ENCODE results near the gene SLC25A18.
"Not testable (repeated sequence)": the region's sequence is repeated elsewhere in the genome, so short reads cannot be mapped to it uniquely, and the experiment has no call there.

SLC25A18 gene, protein sequence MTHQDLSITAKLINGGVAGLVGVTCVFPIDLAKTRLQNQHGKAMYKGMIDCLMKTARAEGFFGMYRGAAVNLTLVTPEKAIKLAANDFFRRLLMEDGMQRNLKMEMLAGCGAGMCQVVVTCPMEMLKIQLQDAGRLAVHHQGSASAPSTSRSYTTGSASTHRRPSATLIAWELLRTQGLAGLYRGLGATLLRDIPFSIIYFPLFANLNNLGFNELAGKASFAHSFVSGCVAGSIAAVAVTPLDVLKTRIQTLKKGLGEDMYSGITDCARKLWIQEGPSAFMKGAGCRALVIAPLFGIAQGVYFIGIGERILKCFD

DNA sequence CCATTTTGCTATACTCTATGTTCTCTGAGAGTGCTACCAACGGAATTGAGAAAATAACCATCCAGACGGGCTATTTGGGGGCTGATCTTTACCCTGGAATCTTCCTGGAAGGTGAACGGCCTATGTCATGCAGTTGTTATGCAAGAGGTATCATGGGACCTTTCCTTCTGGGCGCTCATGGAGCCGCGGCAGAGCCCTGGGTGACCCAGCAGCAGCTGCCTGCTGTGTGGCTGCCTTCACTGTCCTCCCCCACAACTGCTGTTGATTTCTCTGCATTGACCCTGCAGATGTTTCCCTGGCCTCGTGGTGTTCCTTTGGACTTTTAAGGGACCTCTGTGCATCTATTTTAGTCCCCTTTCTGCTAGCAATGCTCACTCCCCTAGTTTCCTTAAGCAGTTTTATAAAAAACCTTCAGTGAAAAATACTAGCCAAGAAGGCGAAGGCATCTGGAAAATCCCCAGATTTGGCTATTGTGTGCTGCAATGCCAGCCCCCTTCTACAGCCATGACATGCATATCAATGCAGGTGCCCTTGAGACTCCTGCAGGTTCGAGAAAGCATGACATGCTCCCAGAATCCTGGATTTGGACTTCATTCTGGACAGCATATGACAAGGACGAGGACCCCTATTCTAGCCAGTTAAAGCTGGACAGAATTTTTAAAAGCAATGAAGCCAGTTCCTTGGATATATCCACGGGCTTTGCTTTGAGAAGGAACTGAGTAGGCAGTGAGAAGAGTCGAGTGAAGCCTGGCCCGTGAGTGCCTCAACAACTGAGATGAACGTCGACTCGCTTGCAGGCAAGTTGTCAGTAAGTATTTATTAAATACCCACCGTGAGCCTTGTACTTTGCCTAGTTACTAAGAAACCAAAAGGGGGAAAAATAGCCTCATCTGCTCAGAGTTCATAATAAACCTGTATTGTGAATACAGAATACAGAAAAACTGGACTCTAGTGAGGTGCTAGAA, at the start of gene SLC25A18:
Gene SLC25A18, plus strand, starts transcription at position 593 of the 965 bp plus-strand sequence. CDS start 16,447 bp downstream, outside the sequence.
- ATAC-seq: no peak

DNA sequence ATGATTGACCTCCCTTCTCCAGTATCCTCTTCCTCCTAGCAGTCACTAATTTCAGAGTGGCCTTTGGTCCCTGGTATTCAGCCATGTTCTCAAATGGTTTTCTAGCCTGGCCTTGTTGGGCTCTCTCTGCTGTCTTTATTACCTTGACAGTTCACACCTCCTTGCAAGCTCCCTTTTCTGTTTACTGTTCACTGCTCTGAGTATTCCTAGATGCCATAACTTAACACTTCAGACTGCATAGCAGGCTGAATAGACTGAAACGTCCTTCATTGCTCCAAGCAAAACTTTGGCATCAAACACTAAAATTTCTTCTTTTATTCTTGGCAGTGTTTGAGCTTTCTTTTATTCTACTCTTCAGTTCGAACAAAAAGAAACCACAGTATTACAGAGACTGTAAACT, 49.7 kb upstream of the SLC25A18 start:
- no peak for ATAC-seq

DNA sequence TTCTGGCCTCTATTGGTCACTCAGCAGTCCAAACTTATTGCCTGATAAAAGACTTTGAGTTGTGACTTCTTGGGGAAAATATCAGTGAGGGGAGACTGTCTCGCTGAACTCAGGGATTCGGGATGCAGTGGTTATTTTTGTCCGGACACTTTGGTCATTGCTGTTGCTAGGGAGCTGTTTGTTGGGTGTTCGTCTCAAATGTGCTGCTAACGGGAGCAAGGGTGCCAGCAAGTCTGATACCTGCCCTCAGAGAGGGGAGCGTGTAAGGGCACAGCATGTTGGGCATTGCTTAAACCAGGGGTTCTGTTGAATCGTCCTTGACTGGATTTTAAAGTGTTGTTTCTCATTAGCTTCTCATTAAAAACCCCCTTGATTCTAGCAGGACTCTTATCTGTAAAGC, 49.2 kb upstream of the SLC25A18 start:
- no peak for ATAC-seq

DNA sequence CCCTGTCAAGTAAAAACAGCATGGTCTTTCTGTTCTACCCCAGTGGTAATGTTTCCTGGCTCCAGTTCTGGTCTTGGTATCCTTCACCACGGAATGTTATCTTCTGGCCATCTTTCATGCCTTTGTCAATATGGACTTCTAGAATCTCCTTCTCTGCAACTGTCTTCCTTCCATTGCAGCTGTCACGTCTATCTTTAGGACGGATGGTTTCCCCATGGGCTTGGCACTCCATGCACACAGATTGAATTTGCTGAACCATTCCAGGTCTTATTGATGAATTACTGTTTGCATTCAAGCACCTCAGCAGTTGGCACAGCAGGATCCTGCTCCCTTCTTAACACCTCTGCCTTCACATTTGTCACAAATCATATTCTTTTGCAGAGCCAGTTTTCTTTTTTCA, 44.9 kb upstream of the SLC25A18 start:
- no peak for ATAC-seq

DNA sequence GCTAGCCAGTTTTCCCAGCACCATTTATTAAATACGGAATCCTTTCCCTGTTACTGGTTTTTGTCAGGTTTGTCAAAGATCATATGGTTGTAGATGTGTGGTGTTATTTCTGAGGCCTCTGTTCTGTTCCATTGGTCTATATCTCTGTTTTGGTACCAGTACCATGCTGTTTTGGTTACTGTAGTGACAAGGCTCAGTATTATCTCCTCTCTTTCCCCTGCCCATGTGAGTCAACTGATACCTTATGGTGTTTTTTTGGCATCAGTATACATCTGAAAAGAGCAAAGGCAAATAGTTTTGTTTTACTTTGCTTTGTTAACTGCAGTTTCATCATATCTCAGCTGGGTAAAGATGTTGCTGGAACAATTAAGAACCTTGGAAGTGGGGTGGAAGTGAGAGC, 41.3 kb upstream of the SLC25A18 start:
- not testable (repeated sequence) for ATAC-seq

DNA sequence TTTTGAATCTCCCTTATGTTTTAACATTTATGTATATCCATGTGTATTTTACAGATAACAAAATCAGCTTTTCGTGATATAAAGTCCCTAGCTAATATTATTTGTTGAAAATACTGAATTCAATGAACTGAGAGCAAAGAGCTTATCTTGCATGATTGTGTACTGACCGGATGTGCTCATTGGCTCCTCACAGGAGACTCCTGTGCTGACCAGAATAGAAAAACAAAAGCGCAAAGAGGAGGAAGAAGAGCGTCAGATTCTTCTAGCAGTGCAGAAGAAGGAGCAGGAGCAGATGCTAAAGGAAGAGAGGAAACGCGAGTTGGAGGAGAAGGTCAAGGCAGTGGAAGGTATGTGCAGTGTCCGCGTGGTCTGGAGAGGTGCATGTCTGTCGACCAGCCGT, 39.4 kb upstream of the SLC25A18 start:
- ATAC-seq: no peak

DNA sequence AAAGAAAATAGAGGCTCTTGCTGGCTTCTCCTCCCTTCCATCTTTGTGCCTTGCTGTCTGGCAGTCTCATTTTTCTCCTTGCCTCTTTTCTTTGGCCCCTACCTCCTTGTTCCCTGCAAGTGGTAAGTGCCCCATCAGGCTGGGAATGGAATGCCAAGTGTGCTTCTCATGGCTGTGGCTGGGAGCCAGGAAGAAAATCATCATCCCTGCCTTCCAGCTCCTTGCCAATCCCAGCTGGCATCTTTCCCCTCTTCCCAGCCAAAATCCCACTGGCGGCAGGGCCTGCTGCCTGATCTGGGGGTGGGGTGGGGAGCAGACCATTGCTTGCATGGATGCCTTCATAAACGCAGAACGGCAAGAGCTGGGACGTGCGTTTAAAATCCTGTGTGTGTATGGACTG, 27.0 kb upstream of the SLC25A18 start:
- ATAC-seq: no peak

DNA sequence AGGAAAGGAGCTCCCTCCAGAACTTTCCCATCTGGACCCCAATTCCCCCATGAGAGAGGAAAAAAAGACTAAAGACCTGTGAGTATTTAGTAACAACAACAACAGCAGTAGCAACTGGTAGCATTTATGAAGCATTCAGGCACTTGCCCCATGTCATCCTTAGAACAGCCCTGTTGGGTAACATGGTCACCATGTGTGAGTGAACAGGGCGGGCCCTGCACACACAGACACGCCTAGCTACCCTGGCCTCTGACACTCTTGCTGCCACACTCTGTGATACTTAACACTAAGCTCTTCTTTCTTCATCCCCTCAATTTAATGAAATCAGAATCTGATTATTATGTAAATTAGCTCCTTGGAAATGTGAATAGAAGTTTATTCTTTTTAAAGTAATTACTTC, 26.1 kb upstream of the SLC25A18 start:
- ATAC-seq: no peak

DNA sequence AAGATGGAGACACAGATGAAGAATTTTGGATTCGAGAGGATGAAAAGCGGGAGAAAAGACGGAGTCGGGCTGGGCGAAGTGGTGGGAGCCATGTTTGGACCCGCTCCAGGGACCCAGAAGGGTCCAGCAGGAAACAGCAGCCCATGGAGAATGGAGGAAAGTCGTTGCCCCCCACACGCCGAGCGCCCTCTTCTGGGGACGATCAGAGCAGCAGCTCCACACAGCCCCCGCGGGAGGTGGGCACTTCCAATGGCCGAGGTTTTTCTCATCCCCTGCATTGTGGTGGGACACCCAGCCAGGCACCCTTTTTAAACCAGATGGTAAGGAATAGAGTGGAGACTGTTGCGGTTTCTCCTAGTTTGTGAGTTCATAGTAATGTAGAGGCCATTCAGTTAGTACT, 22.8 kb upstream of the SLC25A18 start:
- no peak for ATAC-seq

DNA sequence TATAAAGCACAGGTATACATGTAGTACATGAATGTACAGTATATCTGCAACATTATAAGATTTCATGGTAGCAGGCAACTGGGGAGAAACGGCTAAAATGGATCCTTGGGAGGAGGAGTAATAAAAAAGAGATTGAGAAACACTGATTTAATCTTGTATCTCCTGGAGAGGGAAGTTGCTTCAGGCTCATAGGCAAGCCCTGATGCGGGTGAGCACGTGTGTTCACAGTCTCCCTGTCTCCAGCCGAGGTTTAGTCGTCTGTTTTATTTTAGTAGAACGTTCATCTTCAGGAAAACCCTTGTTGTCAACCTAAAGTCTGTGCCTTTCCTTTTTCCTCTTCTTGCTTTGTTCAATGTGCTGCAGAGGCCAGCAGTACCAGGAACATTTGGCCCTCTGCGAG, 21.8 kb upstream of the SLC25A18 start:
- ATAC-seq: no peak

DNA sequence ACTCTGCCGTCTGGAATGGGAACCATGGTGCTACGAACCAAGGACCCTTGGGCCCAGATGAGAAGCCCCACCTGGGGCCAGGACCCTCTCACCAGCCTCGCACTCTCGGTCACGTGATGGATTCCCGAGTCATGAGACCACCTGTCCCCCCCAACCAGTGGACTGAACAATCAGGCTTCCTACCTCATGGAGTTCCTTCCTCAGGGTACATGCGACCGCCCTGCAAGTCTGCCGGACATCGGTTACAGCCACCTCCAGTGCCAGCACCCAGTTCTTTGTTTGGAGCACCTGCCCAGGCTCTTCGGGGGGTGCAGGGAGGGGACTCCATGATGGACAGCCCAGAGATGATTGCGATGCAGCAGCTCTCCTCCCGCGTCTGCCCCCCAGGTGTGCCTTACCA, 20.8 kb upstream of the SLC25A18 start:
- no peak for ATAC-seq

DNA sequence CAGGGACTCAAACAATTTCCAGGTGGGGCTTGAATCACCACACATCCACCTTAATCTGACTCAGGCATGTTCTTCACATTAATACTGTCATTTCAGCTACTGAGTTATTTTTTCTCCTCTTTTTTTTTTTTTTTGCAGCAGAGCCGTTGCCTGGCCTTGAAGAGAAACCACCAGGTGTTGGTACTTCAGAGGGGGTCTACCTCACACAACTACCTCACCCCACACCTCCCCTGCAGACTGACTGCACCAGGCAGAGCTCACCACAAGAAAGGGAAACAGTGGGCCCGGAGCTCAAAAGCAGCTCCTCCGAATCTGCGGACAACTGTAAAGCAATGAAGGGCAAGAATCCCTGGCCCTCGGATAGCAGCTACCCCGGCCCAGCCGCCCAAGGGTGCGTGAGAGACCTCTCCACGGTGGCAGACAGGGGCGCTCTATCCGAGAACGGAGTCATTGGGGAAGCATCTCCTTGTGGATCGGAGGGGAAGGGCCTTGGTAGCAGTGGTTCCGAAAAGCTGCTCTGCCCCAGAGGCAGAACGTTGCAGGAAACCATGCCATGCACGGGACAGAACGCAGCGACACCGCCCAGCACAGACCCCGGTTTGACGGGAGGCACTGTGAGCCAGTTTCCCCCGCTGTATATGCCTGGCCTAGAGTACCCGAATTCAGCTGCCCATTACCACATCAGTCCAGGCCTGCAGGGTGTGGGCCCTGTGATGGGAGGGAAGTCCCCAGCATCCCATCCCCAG, 15.1 kb upstream of the SLC25A18 start:
- ATAC-seq: no peak

DNA sequence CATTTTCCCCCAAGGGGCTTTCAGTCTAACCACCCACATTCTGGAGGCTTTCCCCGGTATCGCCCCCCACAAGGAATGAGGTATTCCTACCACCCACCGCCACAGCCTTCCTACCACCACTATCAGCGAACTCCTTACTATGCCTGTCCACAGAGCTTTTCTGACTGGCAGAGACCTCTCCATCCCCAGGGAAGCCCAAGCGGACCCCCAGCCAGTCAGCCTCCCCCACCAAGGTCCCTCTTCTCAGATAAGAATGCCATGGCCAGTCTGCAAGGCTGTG, 14.6 kb upstream of the SLC25A18 start:
- ATAC-seq: no peak

DNA sequence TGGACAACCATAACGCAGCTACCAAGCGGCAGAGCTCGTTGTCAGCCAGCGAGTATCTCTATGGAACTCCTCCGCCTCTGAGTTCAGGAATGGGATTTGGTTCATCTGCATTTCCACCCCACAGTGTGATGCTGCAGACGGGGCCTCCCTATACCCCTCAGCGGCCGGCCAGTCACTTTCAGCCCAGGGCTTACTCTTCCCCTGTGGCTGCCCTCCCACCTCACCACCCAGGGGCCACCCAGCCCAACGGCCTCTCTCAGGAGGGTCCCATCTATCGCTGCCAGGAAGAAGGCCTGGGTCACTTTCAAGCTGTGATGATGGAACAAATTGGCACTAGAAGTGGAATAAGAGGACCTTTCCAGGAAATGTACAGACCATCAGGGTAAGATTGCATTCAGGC, 14.1 kb upstream of the SLC25A18 start:
- no peak for ATAC-seq

DNA sequence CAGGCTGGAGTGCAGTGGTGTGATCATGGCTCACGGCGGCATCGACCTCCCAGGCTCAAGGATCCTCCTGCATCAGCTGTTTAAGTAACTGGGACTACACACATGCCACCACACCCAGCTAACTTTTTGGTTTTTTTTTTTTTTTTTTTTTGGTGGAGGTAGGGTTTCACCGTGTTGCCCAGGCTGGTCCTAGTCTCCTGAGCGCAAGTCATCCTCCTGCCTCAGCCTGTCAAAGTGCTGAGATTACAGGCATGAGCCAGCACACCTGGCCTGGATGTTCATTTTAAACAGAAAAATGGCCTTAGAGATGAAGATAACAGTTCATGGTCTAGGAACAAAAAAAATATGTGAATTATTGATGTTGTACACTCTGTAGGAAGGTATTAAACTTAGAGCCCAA, 13.6 kb upstream of the SLC25A18 start:
- no peak for ATAC-seq

DNA sequence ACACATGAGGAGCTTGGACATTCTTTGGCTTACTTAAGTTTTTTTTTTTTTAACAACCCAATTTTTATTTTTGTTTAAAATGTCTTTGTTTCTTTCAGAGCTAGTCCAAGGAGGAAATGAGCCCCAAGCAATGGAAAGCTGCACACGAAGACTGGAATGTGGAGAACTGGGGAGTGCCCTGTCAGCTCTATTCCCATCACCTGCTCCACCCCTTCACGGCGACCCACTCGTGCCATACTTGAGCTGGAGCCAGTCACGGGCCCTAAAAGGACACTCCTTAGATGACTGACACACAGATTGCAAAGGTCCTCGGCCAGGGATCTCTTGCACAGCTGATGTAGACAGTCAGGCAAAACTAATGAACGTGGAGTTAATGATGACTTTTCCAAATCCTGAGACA, 10.6 kb upstream of the SLC25A18 start:
- ATAC-seq: no peak

DNA sequence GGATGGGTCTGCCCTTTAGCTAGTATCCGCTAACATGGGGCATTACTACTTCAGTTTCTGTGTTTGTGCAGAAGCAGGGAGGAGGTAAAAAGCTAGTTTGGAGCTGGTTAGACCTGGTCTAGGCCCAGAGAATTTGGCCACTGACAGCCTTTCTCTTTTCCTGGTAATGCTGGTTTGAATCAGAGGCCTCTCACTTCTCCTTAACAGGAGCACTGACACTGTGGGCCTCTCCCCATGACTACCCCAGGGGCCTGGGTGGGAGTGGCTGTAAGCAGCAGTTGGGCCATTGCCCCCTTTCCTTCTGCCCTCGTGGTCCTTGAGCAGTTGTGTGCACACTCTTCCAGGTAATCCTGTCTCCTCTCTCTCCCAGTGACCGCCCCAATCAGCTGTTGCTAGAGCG, 8.5 kb upstream of the SLC25A18 start:
- ATAC-seq: no peak

DNA sequence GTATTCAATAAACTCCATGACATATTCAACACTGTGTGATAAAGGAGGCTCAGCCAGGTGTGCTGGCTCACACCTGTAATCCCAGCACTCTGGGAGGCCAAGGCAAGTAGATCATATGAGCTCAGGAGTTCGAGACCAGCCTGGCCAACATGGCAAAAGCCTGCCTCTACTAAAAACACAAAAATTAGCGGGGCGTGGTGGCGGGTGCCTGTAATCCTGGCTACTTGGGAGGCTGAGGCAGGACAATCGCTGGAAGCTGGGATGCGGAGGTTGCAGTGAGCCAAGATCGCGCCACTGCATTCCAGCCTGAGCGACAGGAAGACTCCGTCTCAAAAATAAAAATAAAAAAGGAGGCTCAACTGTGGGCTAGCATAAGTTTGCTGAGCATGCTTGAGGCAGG, 4.1 kb upstream of the SLC25A18 start:
- ATAC-seq: no peak

DNA sequence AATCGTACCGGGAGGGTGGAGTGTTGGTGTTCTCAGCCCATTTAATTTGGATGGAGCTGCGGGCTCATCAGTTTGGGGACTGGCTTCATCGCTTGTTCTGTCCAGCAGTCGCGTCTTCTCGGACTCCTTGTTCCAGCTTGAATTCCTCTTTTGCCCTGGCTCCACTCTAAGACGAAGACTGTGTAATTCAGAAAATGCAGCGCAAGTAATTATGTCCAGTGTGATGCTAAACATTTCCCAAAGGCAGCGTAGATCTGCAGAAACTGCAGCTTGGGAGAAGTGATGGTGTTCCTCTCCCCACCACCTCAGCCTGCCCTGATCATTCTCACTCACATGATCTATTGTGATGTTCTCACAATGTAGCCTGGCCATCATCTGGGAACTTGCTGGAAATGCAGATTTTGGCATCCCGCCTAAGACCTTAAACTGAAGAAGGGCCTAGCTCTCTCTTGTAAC, 666 bp downstream of the SLC25A18 start:
- no peak for ATAC-seq

DNA sequence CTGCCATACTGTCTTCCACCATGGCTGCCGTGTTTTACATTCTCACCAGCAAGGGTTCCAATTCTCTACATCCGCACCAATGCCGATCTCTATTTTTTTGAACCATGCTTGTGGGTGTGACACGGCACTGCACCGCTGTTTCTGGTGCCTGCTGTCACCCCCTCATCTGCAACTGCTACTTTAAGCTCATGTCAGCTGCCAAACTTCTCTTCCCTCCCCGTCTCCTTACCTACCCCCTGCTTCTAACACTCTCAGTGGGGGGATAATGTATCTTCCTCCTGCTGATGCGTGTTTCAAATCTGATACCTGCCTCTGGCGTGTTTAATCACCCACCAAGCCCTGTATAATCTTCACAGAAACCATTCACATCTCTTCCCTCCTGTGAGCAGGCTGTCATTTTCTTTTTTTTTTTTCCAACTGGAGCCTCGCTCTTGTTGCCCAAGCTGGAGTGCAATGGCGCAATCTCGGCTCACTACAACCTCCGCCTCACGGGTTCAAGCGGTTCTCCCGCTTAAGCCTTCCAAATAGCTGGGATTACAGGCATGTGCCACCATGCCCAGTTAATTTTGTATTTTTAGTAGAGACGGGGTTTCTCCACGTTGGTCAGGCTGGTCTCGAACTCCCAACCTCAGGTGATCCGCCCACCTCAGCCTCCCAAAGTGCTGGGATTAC, 2.9 kb downstream of the SLC25A18 start:
- ATAC-seq: not testable (repeated sequence)

DNA sequence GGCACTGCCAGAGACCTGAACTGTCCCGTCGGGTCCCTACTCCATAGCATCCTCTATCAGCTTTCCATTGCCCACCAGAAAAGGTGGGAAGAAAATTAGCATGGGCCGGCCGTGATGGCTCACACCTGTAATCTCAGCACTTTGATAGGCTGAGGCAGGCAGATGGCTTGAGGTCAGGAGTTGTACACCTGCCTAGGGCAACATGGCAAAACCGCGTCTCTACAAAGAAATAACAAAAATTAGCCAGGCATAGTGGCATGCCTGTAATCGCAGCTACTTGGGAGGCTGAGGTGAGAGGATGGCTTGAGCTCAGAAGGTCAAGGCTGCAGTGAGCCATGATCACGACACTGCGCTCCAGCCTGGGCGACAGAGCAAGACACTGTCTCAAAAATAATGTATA, 3.5 kb downstream of the SLC25A18 start:
- ATAC-seq: no peak

DNA sequence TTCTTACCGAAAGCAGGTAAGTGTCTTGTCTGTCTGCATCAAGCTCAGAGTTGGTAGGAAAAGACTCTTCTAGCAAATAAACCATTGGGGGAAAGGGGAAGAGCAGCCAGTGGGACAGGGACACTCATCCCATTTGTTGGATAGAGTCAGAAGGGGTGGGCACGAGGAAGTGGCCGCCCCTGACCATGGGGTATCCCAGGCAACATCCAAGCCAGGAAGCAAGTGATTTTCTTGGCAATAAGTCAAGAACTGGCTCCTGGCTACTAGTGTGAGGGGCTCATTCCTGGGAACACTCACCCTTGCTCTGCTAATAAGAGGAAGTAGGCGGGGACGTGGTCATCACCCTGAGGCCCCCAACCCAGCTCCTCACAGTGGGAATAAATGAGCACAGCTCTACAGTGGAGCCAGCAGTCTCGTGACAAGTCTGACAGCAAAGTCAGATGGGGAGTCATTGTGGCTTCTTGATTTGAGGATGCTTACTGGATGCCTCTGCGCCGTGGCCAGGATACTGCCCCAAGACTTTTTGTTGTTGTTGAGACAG, 6.7 kb downstream of the SLC25A18 start:
- no peak for ATAC-seq
